Keratinocyte (primary cell): ENCODE data around the gene NMD3. TPM values are rescaled to one million over a fixed set of nuclear protein-coding genes. Genes with fewer than 3 reads are reported as not detected.

Experiments used
- DNase-seq: peaks from one replicate; pipeline ENCODE4 v3.0.0-alpha.2; 2011; ENCODE audit warnings: low read depth, missing footprints, low spot score
- FAIRE-seq: peaks from 2 replicates; lab custom pipeline; 2011; peaks lifted over from hg19 to GRCh38; lab: Jason Lieb, UNC
- H2AFZ ChIP-seq: 2 replicates; pipeline ENCODE4 v1.6.0; 2012; ENCODE audit warnings: low read length, control low read depth, inconsistent platforms; ENCODE audit not compliant: control insufficient read depth
- H3K27ac ChIP-seq: 2 replicates; pipeline ENCODE4 v1.5.1; 2011; ENCODE audit warnings: low read length; ENCODE audit not compliant: control insufficient read depth, insufficient read depth
- H3K27me3 ChIP-seq: 3 replicates; pipeline ENCODE4 v1.6.0; 2011; ENCODE audit warnings: low read length; ENCODE audit not compliant: control insufficient read depth, insufficient read depth; ENCODE audit errors: extremely low read depth
- H3K36me3 ChIP-seq, 2 experiments: 2 replicates in 1 of 2; 3 replicates in 1 of 2; pipeline ENCODE4 v1.5.1; 2011; ENCODE audit warnings: low read length in 2 of 2, mild to moderate bottlenecking in 1 of 2; ENCODE audit not compliant: control insufficient read depth in 2 of 2, insufficient read depth in 2 of 2; ENCODE audit errors: extremely low read depth in 1 of 2
- H3K4me1 ChIP-seq: 3 replicates; pipeline ENCODE4 v1.5.1; 2011; ENCODE audit warnings: low read length; ENCODE audit not compliant: control insufficient read depth, insufficient read depth; ENCODE audit errors: extremely low read depth
- H3K4me2 ChIP-seq: 3 replicates; pipeline ENCODE4 v1.6.0; 2011; ENCODE audit warnings: low read depth, low read length; ENCODE audit not compliant: control insufficient read depth, insufficient read depth; ENCODE audit errors: extremely low read depth
- H3K4me3 ChIP-seq, 3 experiments: fragments of 200-600 bp in 1 of 3; sonication (generic) in 1 of 3; 2 replicates in 2 of 3; 3 replicates in 1 of 3; pipeline ENCODE4 v1.5.1; 2011 to 2016; ENCODE audit warnings: low read length in 3 of 3, mild to moderate bottlenecking in 3 of 3, control low read depth in 2 of 3, inconsistent platforms in 1 of 3, low read depth in 1 of 3, mixed read lengths in 1 of 3, mixed run types in 1 of 3, moderate library complexity in 1 of 3; ENCODE audit not compliant: control insufficient read depth in 2 of 3, insufficient read depth in 2 of 3; ENCODE audit errors: extremely low read depth in 1 of 3
- H3K79me2 ChIP-seq: 2 replicates; pipeline ENCODE4 v1.6.0; 2012; ENCODE audit warnings: low read length; ENCODE audit not compliant: control insufficient read depth, insufficient read depth
- H3K9ac ChIP-seq: 3 replicates; pipeline ENCODE4 v1.6.0; 2011; ENCODE audit warnings: low read length; ENCODE audit not compliant: control insufficient read depth, insufficient read depth; ENCODE audit errors: extremely low read depth
- H3K9me1 ChIP-seq: 3 replicates; pipeline ENCODE4 v1.6.0; 2011; ENCODE audit warnings: low read length; ENCODE audit not compliant: control insufficient read depth, insufficient read depth; ENCODE audit errors: extremely low read depth
- H3K9me3 ChIP-seq: 2 replicates; pipeline ENCODE4 v1.5.1; 2012; ENCODE audit warnings: low read depth, low read length; ENCODE audit not compliant: control insufficient read depth
- H4K20me1 ChIP-seq: 3 replicates; pipeline ENCODE4 v1.6.0; 2011; ENCODE audit warnings: low read length; ENCODE audit not compliant: control insufficient read depth, insufficient read depth; ENCODE audit errors: extremely low read depth
- EZH2 ChIP-seq: IDR thresholded peaks from one replicate; pipeline ENCODE4 v1.6.1; 2012; ENCODE audit warnings: inconsistent platforms, mild to moderate bottlenecking, low read length, moderate library complexity
- dilution Hi-C: fragments of 300-500 bp; cut with MboI; formaldehyde crosslinking; loops from one replicate; pipeline ENCODE4 v1.7.0; 2020; ENCODE audit warnings: low sequenced_read_pairs; ENCODE audit not compliant: extremely low pct_ligation_motif_present
- polyA plus RNA-seq, 5 experiments: library from polyadenylated mRNA; depleted of rRNA in 3 of 5; stranded (reverse) in 3 of 5; stranded (forward) in 1 of 5; unstranded in 1 of 5; fragments of >200 nt; gene quantifications; 1 replicate in 1 of 5; 2 replicates in 3 of 5; 3 replicates in 1 of 5; pipeline versions ENCODE4 v1.2.1 to v1.2.3, GENCODE V29; 2011 to 2012; ENCODE audit warnings: missing spikeins in 2 of 5, low read depth in 1 of 5, low replicate concordance in 1 of 5
- TF ChIP-seq, protein P1 (sequence below), 3 experiments: IDR thresholded peaks in 1 of 3; conservative IDR thresholded peaks in 1 of 3; optimal IDR thresholded peaks in 1 of 3; 2 replicates in 2 of 3; 3 replicates in 1 of 3; pipeline versions ENCODE3 to v1.5.1; 2011; ENCODE audit warnings: low read length in 3 of 3, mild to moderate bottlenecking in 3 of 3, moderate library complexity in 2 of 3, control low read depth in 1 of 3, inconsistent platforms in 1 of 3; ENCODE audit not compliant: insufficient read depth in 2 of 3; ENCODE audit errors: extremely low read depth in 1 of 3

NMD3 gene
- polyA plus RNA-seq, 1 donor (not counting 4 experiments of a cell fraction or from before 2014, with no cell fraction given) = 65.2 TPM

GRCh38 chr3:161212906-161213305, 8.2 kb upstream of the NMD3 start:
- TF ChIP-seq, protein P1, sequence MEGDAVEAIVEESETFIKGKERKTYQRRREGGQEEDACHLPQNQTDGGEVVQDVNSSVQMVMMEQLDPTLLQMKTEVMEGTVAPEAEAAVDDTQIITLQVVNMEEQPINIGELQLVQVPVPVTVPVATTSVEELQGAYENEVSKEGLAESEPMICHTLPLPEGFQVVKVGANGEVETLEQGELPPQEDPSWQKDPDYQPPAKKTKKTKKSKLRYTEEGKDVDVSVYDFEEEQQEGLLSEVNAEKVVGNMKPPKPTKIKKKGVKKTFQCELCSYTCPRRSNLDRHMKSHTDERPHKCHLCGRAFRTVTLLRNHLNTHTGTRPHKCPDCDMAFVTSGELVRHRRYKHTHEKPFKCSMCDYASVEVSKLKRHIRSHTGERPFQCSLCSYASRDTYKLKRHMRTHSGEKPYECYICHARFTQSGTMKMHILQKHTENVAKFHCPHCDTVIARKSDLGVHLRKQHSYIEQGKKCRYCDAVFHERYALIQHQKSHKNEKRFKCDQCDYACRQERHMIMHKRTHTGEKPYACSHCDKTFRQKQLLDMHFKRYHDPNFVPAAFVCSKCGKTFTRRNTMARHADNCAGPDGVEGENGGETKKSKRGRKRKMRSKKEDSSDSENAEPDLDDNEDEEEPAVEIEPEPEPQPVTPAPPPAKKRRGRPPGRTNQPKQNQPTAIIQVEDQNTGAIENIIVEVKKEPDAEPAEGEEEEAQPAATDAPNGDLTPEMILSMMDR (optimal IDR thresholded peaks at IDR 0.05 in 1 of 3, IDR thresholded peaks at IDR 0.05 in 1 of 3, conservative IDR thresholded peaks at IDR 0.05 in 1 of 3; ENCODE audit: extremely low read depth in 1 of 3, insufficient read depth in 2 of 3, low read length in 3 of 3) = no peak
- TF ChIP-seq EZH2 = no peak
- H3K27me3 ChIP-seq = no peaks in the 10 kb centered on the region
- FAIRE-seq (no peak), DNase-seq (no peak)
- H3K79me2 ChIP-seq = no peaks in the 10 kb centered on the region
- H3K9me1 ChIP-seq = no peaks in the 10 kb centered on the region
- H4K20me1 ChIP-seq = no peaks in the 10 kb centered on the region
- H3K4me2 ChIP-seq = no peak overlapping the region
- H2AFZ ChIP-seq = no peak overlapping the region
- no peak overlapping the region for H3K4me3 ChIP-seq
- dilution Hi-C loops = no loop called here
- no peaks in the 10 kb centered on the region for H3K4me1 ChIP-seq
- H3K9ac ChIP-seq = no peak overlapping the region
- no peaks in the 10 kb centered on the region for H3K36me3 ChIP-seq
- H3K9me3 ChIP-seq = no peaks in the 10 kb centered on the region
- H3K27ac ChIP-seq = no peak overlapping the region

- H3K9ac ChIP-seq = no peak overlapping the region
- H3K27ac ChIP-seq = no peak overlapping the region
- DNase-seq (no peak), FAIRE-seq (no peak)
- no peaks in the 10 kb centered on the region for H3K4me1 ChIP-seq
- H3K79me2 ChIP-seq = no peaks in the 10 kb centered on the region
- H3K27me3 ChIP-seq = no peaks in the 10 kb centered on the region
- H3K9me3 ChIP-seq = no peaks in the 10 kb centered on the region
- no peaks in the 10 kb centered on the region for H3K36me3 ChIP-seq
- H3K4me3 ChIP-seq = no peak overlapping the region
- TF ChIP-seq, protein P1 (optimal IDR thresholded peaks at IDR 0.05 in 1 of 3, IDR thresholded peaks at IDR 0.05 in 1 of 3, conservative IDR thresholded peaks at IDR 0.05 in 1 of 3; ENCODE audit: extremely low read depth in 1 of 3, insufficient read depth in 2 of 3, low read length in 3 of 3) = no peak
- TF ChIP-seq EZH2 = no peak
- no peak overlapping the region for H2AFZ ChIP-seq
- no peak overlapping the region for H3K4me2 ChIP-seq
- H4K20me1 ChIP-seq = no peaks in the 10 kb centered on the region
- dilution Hi-C loops = no loop called here
- no peaks in the 10 kb centered on the region for H3K9me1 ChIP-seq
Observed at GRCh38 chr3:161213644-161214043, 7.5 kb upstream of the NMD3 start.
